GM19193 (cell line): ENCODE data around the gene OPN4.

ENCODE experiments used
- POLR2A ChIP-seq: IDR thresholded peaks from 4 replicates; pipeline ENCODE4 v1.6.1; 2011; ENCODE audit not compliant: insufficient read depth, insufficient read length; ENCODE audit errors: extremely low read depth

OPN4 gene

GRCh38 chr10:86708783-86709380, 54.5 kb downstream of the OPN4 start:
- TF ChIP-seq POLR2A, result no peak

DNA sequence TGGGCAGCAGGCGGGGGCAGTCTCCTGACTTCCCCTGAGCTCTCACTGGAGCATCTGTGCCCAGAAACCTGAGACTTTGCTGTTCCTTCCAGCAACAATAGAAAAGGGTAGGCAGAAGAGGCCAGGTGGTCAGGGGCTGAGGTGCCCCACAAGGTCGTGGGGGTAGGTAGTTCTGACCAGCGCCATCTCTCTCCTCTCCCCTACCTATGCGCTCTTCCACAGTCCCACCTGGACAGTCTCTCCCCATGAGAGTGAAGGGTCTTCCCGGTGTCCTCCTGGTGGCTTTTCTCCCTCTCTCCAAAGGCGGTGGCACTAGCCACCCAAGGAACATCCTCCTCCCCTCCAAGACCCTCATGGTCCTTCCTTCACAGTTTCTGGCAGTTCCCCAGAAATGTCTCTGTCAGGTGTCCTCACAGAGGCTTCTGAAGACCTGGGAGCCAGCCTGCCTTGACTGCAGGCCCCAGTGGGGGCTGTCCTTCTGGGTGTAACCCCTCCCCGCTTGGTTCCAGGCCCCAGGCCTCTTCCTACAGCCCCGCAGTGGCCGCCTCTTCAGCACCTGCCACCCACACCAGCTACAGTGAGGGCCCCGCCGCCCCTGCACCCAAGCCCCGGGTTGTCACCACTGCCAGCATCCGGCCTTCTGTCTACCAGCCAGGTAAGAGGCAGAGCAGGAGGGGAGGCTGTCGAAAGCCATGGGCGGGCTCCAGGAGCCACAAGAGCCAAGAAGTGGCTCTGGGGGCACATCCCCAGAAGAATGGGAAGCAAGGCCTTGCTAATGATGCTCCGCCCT, 55.2 kb downstream of the OPN4 start:
- no peak for TF ChIP-seq POLR2A

DNA sequence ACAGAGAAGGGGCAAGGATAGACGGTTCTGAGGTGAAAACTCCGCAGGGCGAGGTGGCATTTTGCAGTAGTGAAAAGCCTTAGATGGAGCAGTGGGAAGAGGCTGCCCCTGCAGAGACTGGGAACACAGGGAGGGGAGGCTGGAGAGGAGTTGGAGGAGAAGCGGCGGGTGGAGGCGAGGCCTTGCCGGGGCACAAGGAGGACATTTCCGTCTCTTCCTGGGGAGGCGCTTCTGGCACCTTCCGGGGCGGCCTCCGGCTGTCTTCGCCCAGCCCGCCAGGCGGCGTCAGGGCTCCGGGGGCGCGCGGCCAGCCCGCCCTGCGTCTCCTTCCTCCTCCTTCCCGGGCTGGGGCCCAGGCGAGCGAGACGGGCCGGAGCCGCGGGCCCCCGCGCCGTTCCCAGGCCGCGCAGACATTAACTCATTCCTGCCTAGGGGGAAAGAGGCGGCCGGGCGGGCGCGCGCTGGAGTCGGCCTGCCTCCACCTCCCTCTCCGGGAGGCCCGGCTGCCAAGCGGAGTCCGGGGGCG, 56.7 kb downstream of the OPN4 start:
- peak; percentile 73 for TF ChIP-seq POLR2A

DNA sequence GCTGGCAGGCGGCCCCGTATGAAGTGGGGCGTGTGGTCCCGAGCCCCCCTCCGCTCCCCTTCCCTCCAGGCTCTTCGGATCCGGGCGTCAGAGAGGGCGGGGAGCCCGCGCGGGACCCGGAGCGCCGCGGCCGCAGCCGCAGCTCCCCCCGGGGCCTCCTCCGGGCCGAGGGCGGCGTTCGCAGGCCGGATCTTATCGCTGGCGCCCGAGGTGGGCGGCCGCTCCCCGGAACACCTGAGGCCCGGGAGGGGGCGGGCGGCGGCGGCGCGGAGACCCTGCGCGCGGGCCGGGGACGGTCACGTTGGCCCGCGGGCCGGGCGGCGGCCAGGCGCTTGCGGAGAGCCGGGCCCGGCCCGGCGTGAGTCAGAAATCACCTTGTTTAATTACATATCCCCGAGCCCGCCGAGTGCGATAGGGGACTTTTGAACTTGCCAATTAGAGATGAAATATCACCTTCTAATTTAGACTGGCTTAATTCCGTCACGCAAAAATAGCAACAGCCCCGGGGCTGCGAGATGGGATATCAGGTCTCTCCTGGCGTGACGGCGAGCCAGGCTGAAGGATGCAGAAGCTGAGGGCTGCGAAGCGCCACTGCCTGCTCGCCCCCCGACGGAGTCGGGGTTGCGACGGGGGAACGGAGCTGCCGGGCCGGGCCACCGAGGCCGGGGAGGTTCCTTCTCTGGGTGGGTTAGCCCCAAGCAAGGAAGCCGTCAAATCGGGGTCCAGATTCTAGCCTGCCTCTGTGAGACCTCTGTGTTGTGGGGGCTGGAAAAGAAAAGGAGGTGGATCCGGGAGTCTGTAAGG, 57.4 kb downstream of the OPN4 start:
- peak; percentile 16 for TF ChIP-seq POLR2A

DNA sequence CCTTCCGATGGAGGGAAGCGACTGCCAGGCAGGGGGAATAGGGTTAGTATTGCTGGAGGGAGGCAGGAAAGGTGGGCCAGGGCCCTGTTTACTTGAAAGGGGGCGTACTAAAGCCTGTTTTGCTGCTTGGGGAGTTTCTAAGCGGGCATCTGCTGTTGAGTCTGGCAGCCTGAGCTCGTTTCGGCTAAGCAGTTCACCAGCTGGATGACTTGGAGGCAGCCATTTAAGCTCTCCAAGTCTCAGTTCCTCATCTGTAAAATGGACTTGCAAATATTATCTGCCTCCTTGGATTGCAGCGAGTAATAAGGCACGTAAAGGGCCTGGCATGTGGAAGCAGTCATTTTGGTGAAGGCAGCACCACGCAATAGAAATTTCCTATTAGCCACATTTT, 58.0 kb downstream of the OPN4 start:
- TF ChIP-seq POLR2A, result peak; percentile 34

- TF ChIP-seq POLR2A, result no peak
Observed at GRCh38 chr10:86715156-86715795, 60.9 kb downstream of the OPN4 start.

- TF ChIP-seq POLR2A, result no peak
Observed at GRCh38 chr10:86715836-86716235, 61.5 kb downstream of the OPN4 start.
